ENCODE data around the gene CDK19. TPM values are rescaled to one million over a fixed set of nuclear protein-coding genes. Genes with fewer than 3 reads are reported as not detected.

CDK19 gene
- total RNA-seq, 1 experiment from 2014 or later, result 7.0 TPM

- H2BK20ac ChIP-seq (ENCODE audit: low read depth, low read length, poor library complexity, severe bottlenecking), result no peak overlapping the region
- H2BK120ac ChIP-seq (ENCODE audit: low read depth, low read length, poor library complexity, severe bottlenecking), result no peak overlapping the region
- no peak overlapping the region for H3K4me2 ChIP-seq (ENCODE audit: insufficient read depth, insufficient read length, low read length)
- H3K4ac ChIP-seq (ENCODE audit: low read depth, low read length), result no peak overlapping the region
- no peak overlapping the region for H3T11ph ChIP-seq (ENCODE audit: low read length)
- Mint-ChIP-seq H3K36me3 (ENCODE audit: insufficient read depth in 1 of 3, low read depth in 3 of 3) (peaks cover 10 to 15% (median 15%) of the 10 kb centered on the region in 3 experiments; a peak in 6 of 7 replicates), H3K9me3 (no peaks in the 10 kb centered on the region; a peak in 1 of 5 replicates), H3K4me3 (no peak overlapping the region), H3K27ac (0 out of 7 replicates have a peak overlapping the region, but pooled peaks of 1 of the 3 experiments have one; percentile 30), H3K4me1 (peaks cover 7% of the 10 kb centered on the region in 2 experiments), H3K27me3 (ENCODE audit: low read depth) (no peaks in the 10 kb centered on the region)
- no peak overlapping the region for H4K5ac ChIP-seq (ENCODE audit: insufficient read length, low read depth, low read length)
- H4K91ac ChIP-seq (ENCODE audit: insufficient read length, low read depth, low read length), result no peak overlapping the region
- H3K27me3 ChIP-seq (ENCODE audit: insufficient read depth, low read length), result no peaks in the 10 kb centered on the region
- no peak overlapping the region for H3K56ac ChIP-seq (ENCODE audit: insufficient read length, low read depth, low read length)
- no peak overlapping the region for H4K8ac ChIP-seq (replicated peaks; ENCODE audit: insufficient read length, low read depth, low read length)
- no peak overlapping the region for H3K14ac ChIP-seq (ENCODE audit: insufficient read depth, low read length)
- H3K79me2 ChIP-seq (ENCODE audit: insufficient read depth, low read length), result no peaks in the 10 kb centered on the region
- no peak overlapping the region for H3K23ac ChIP-seq (ENCODE audit: insufficient read length, low read depth, low read length)
- no peak overlapping the region for H2AK5ac ChIP-seq (ENCODE audit: insufficient read length, low read length)
- H4K20me1 ChIP-seq (ENCODE audit: control insufficient read depth, insufficient read depth, insufficient read length), result no peaks in the 10 kb centered on the region
- H3K18ac ChIP-seq (ENCODE audit: insufficient read length, low read depth, low read length), result no peak overlapping the region
- no peak overlapping the region for H2BK5ac ChIP-seq (ENCODE audit: insufficient read length, low read length)
- no peaks in the 10 kb centered on the region for H3K79me1 ChIP-seq (ENCODE audit: insufficient read depth, low read depth, low read length, poor library complexity, severe bottlenecking)
- H3K4me1 ChIP-seq (ENCODE audit: insufficient read depth, low read length), result no peaks in the 10 kb centered on the region
- no peaks in the 10 kb centered on the region for H3K9me3 ChIP-seq (ENCODE audit: control insufficient read depth, low read depth, low read length)
- no peak overlapping the region for H3K9ac ChIP-seq (ENCODE audit: extremely low read depth, insufficient read length, low read length)
- no peak overlapping the region for H3K27ac ChIP-seq (ENCODE audit: insufficient read length, low read depth, low read length)
- no peak for TF ChIP-seq CTCF (conservative IDR thresholded peaks at IDR 0.05)
- no peaks in the 10 kb centered on the region for H3K23me2 ChIP-seq (ENCODE audit: insufficient read length, low read depth, low read length, poor library complexity, severe bottlenecking)
- H2BK15ac ChIP-seq (ENCODE audit: low read depth, low read length), result no peak overlapping the region
- no peak overlapping the region for H2BK12ac ChIP-seq (ENCODE audit: insufficient read length, low read depth, low read length)
- no peak overlapping the region for H2AFZ ChIP-seq (ENCODE audit: low read length)
- no peak for DNase-seq
Observed at GRCh38 chr6:110776413-110776812, 38.9 kb downstream of the CDK19 start.

Measured in H9 (cell line).